B cell (primary cell): Measurements from ENCODE around the gene HJV. TPM values are rescaled to one million over a fixed set of nuclear protein-coding genes. Genes with fewer than 3 reads are reported as not detected.

Experiments
- ATAC-seq: fragments of 200-7000 bp; cut with Tn5 transposase; one replicate; pipeline ENCODE4 v1.10.0; 2021; ENCODE audit warnings: low read depth, mild to moderate bottlenecking, moderate number of reproducible peaks, moderate library complexity
- CTCF ChIA-PET: fragments of 350-600 bp; sonication (Branson Sonifier 250); formaldehyde crosslinking; loops from one replicate; lab custom pipeline; 2021; ENCODE audit warnings: antibody characterized with exemption, inconsistent platforms; lab: Charles Lee
- POLR2A ChIA-PET: fragments of 350-600 bp; sonication (Branson Sonifier 250); formaldehyde crosslinking; loops from one replicate; lab custom pipeline; 2021; ENCODE audit warnings: antibody characterized with exemption; lab: Charles Lee
- DNase-seq: peaks from one replicate; pipeline ENCODE4 v3.0.0; 2013
- H2AFZ ChIP-seq: 2 replicates; pipeline ENCODE4 v1.6.1; 2012; ENCODE audit warnings: mild to moderate bottlenecking, low read depth, low read length; ENCODE audit not compliant: insufficient read depth, poor library complexity, severe bottlenecking
- H3K27ac ChIP-seq, 2 donors: 1 replicate in 1 of 2; 2 replicates in 1 of 2; pipeline ENCODE4 v1.5.1; 2012 to 2013; ENCODE audit warnings: low read length in 2 of 2, mild to moderate bottlenecking in 2 of 2, moderate library complexity in 1 of 2
- H3K27me3 ChIP-seq, 4 experiments: fragments of 200-600 bp in 1 of 4; sonication (generic) in 1 of 4; replicated peaks in 1 of 4; 1 replicate in 2 of 4; 2 replicates in 2 of 4; pipeline versions ENCODE4 v1.6.1 to v1.7.0; 2013 to 2016; ENCODE audit warnings: low read length in 3 of 4, mild to moderate bottlenecking in 2 of 4, mixed read lengths in 1 of 4, moderate library complexity in 1 of 4; ENCODE audit not compliant: insufficient read depth in 4 of 4, control insufficient read depth in 3 of 4; ENCODE audit errors: control extremely low read depth in 1 of 4
- H3K36me3 ChIP-seq, 2 experiments: replicated peaks in 1 of 2; 1 replicate in 1 of 2; 2 replicates in 1 of 2; pipeline versions ENCODE4 v1.6.1 to v1.7.1; 2013; ENCODE audit warnings: low read length in 1 of 2; ENCODE audit not compliant: insufficient read depth in 2 of 2, control insufficient read depth in 1 of 2; ENCODE audit errors: control extremely low read depth in 1 of 2, extremely low read depth in 1 of 2
- H3K4me1 ChIP-seq, 2 donors: fragments of 200-600 bp in 1 of 2; sonication (generic) in 1 of 2; 1 replicate in 1 of 2; 2 replicates in 1 of 2; pipeline versions ENCODE4 v1.5.1 to v1.6.1; 2013 to 2017; ENCODE audit warnings: low read length in 2 of 2; ENCODE audit not compliant: control insufficient read depth in 2 of 2, insufficient read depth in 2 of 2
- H3K4me2 ChIP-seq: replicated peaks from 2 replicates; pipeline ENCODE3; 2012; ENCODE audit warnings: mild to moderate bottlenecking, low read depth, low read length; ENCODE audit not compliant: poor library complexity, severe bottlenecking
- H3K4me3 ChIP-seq, 5 experiments: fragments of 200-600 bp in 1 of 5; sonication (generic) in 1 of 5; 1 replicate in 3 of 5; 2 replicates in 2 of 5; pipeline versions ENCODE4 v1.5.1 to v1.7.0; 2011 to 2016; ENCODE audit warnings: low read length in 4 of 5, mild to moderate bottlenecking in 4 of 5, low read depth in 2 of 5, control low read depth in 1 of 5, moderate library complexity in 1 of 5; ENCODE audit not compliant: insufficient read depth in 1 of 5; ENCODE audit errors: control extremely low read depth in 1 of 5, extremely low read depth in 1 of 5
- H3K79me2 ChIP-seq: fragments of 200-600 bp; sonication (generic); one replicate; pipeline ENCODE4 v1.6.0; 2016; ENCODE audit warnings: low read length; ENCODE audit not compliant: control insufficient read depth, insufficient read depth
- H3K9ac ChIP-seq: fragments of 200-600 bp; sonication (generic); 2 replicates; pipeline ENCODE4 v1.6.1; 2017; ENCODE audit warnings: mild to moderate bottlenecking, low read length, moderate library complexity
- H3K9me3 ChIP-seq, 3 donors: one replicate each; pipeline versions ENCODE4 v1.6.1 to v1.7.1; 2013; ENCODE audit warnings: low read length in 2 of 3; ENCODE audit not compliant: control insufficient read depth in 2 of 3, insufficient read depth in 1 of 3; ENCODE audit errors: control extremely low read depth in 1 of 3
- H4K20me1 ChIP-seq: 2 replicates; pipeline ENCODE4 v1.6.0; 2012; ENCODE audit warnings: mild to moderate bottlenecking, low read length; ENCODE audit not compliant: insufficient read depth, control insufficient read depth, poor library complexity, severe bottlenecking
- H3K27ac Mint-ChIP-seq: one replicate; pipeline ENCODE4 v1.8.0; 2021; ENCODE audit warnings: mixed read lengths
- H3K27me3 Mint-ChIP-seq: one replicate; pipeline ENCODE4 v1.8.0; 2021; ENCODE audit warnings: mixed read lengths
- H3K4me1 Mint-ChIP-seq: one replicate; pipeline ENCODE4 v1.8.0; 2021; ENCODE audit warnings: mixed read lengths
- H3K4me3 Mint-ChIP-seq: one replicate; pipeline ENCODE4 v1.8.0; 2021; ENCODE audit warnings: mixed read lengths
- H3K9me3 Mint-ChIP-seq: one replicate; pipeline ENCODE4 v1.8.0; 2022; ENCODE audit warnings: mixed read lengths; ENCODE audit not compliant: insufficient read depth
- EZH2 ChIP-seq: IDR thresholded peaks from 2 replicates; pipeline ENCODE4 v1.6.1; 2012; ENCODE audit warnings: borderline replicate concordance, low read depth, mild to moderate bottlenecking, moderate library complexity, low read length; ENCODE audit not compliant: insufficient read depth, poor library complexity, severe bottlenecking
- WGBS: methylation state at CpG from one replicate; pipeline ENCODE4 v1.1.5; 2013; ENCODE audit warnings: missing lambda C conversion rate; ENCODE audit not compliant: insufficient coverage; 5-methylcytosine and 5-hydroxymethylcytosine counted together
- intact Hi-C: fragments of 100-400 bp; cut with micrococcal nuclease; formaldehyde crosslinking; loops from one replicate; pipeline ENCODE4 v1.10.0; 2022
- polyA plus RNA-seq: library from polyadenylated mRNA; depleted of rRNA; stranded (reverse); fragments of >200 nt; gene quantifications from 2 replicates; pipeline ENCODE4 v1.2.3, GENCODE V29; 2012
- total RNA-seq, 2 donors: library from RNA; stranded (reverse); fragments of 120-200 nt in 1 of 2; gene quantifications; 1 replicate in 1 of 2; 2 replicates in 1 of 2; pipeline versions ENCODE4 v1.2.3 to v1.2.4, GENCODE V29; 2013 to 2022
- TF ChIP-seq, protein P1 (sequence below): fragments of 200-600 bp; IDR thresholded peaks from one replicate; pipeline ENCODE4 v1.8.0; 2022; ENCODE audit warnings: antibody characterized with exemption, mild to moderate bottlenecking

Gene HJV
- total and polyA plus RNA-seq, 2 donors (not counting 1 experiment from before 2014, with no cell fraction given) = not detected

DNA sequence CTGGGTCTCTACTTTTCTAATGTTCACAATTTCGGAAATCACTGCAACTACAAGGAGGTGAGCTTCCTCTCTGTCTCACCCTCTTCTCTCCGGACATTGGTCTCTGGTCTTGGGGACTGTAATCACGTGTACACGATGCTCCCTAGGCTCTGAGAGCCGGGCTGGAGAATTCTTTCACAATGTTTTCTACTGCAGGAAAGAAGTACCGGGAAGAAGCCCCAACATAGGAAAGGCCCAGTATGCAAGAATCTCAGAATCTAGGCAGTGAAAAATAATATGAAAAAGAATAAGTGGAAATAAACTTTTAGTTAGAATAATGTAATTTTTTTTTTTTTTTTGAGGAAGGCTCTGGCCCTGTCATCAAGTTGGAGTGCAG is 13.5 kb upstream of the HJV start:
- Histone ChIP-seq H3K4me2 (peak overlapping the region; percentile 85), H3K27ac (no peak overlapping the region), H2AFZ (peak overlapping the region; percentile 32), H3K9me3 (no peaks in the 10 kb centered on the region), H3K79me2 (no peaks in the 10 kb centered on the region), H3K4me3 (peak overlapping the region in 4 of 5 experiments; percentile 19 to 94 (median 86)), H3K9ac (peak overlapping the region; percentile 73), H3K4me1 (peaks cover 27 to 30% of the 10 kb centered on the region in 2 donors), H3K36me3 (no peaks in the 10 kb centered on the region), H3K27me3 (no peaks in the 10 kb centered on the region), H4K20me1 (no peaks in the 10 kb centered on the region)
- Mint-ChIP-seq H3K4me1 (peaks cover 37% of the 10 kb centered on the region), H3K9me3 (no peaks in the 10 kb centered on the region), H3K27ac (peak overlapping the region; percentile 92), H3K27me3 (peaks cover 4% of the 10 kb centered on the region), H3K4me3 (peak overlapping the region; percentile 84)
- POLR2A ChIA-PET = interaction anchor here (0.7 to 2.2 kb wide), 7 partner anchors 17 to 190 kb away, joined by 3 to 6 read pairs (median 4); partner anchors contain the start of genes NUDT17 and PEX11B
- ATAC-seq = no peak
- no peak for TF ChIP-seq EZH2
- TF ChIP-seq, protein P1, sequence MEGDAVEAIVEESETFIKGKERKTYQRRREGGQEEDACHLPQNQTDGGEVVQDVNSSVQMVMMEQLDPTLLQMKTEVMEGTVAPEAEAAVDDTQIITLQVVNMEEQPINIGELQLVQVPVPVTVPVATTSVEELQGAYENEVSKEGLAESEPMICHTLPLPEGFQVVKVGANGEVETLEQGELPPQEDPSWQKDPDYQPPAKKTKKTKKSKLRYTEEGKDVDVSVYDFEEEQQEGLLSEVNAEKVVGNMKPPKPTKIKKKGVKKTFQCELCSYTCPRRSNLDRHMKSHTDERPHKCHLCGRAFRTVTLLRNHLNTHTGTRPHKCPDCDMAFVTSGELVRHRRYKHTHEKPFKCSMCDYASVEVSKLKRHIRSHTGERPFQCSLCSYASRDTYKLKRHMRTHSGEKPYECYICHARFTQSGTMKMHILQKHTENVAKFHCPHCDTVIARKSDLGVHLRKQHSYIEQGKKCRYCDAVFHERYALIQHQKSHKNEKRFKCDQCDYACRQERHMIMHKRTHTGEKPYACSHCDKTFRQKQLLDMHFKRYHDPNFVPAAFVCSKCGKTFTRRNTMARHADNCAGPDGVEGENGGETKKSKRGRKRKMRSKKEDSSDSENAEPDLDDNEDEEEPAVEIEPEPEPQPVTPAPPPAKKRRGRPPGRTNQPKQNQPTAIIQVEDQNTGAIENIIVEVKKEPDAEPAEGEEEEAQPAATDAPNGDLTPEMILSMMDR = no peak
- WGBS = 51% methylated on average over 5 of the region's 6 CpGs
- CTCF ChIA-PET = interaction anchor here (0.6 to 8.8 kb wide), 9 partner anchors 11 to 1172 kb away, joined by 3 to 60 read pairs (median 5); partner anchors contain the start of genes ANKRD34A, LIX1L and POLR3GL
- intact Hi-C loops = no loop called here
- no peak for DNase-seq

GRCh38 chr1:146032631-146033219 is 11.2 kb upstream of the HJV start:
- ATAC-seq (no peak), DNase-seq (peak; percentile 61)
- peaks cover 5% of the 10 kb centered on the region for H3K27me3 Mint-ChIP-seq
- ChIA-PET CTCF (interaction anchor here (0.6 to 8.8 kb wide), 18 partner anchors 10 to 311 kb away, joined by 3 to 60 read pairs (median 4); partner anchors contain the start of genes HJV and RBM8A), POLR2A (no interaction called here)
- H3K79me2 ChIP-seq = no peaks in the 10 kb centered on the region
- 83% methylated on average over 2 of the region's 6 CpGs for WGBS
- H3K9me3 ChIP-seq = no peaks in the 10 kb centered on the region
- intact Hi-C loops = no loop called here
- H3K9me3 Mint-ChIP-seq = no peaks in the 10 kb centered on the region
- peaks cover 25% of the 10 kb centered on the region for H3K4me1 Mint-ChIP-seq
- H3K9ac ChIP-seq = no peak overlapping the region
- no peak overlapping the region for H2AFZ ChIP-seq
- H3K36me3 ChIP-seq = no peaks in the 10 kb centered on the region
- TF ChIP-seq EZH2 = no peak
- TF ChIP-seq, protein P1 = peak; percentile 52
- H3K4me2 ChIP-seq = no peak overlapping the region
- no peak overlapping the region for H3K4me3 ChIP-seq
- H3K27ac ChIP-seq = no peak overlapping the region
- no peaks in the 10 kb centered on the region for H4K20me1 ChIP-seq
- H3K4me3 Mint-ChIP-seq = no peak overlapping the region
- peaks cover 19% of the 10 kb centered on the region in 2 donors for H3K4me1 ChIP-seq
- no peaks in the 10 kb centered on the region for H3K27me3 ChIP-seq
- H3K27ac Mint-ChIP-seq = peak overlapping the region; percentile 17
